H1 (cell line): ENCODE data around the gene ARSK. TPM values are rescaled to one million over a fixed set of nuclear protein-coding genes. Genes with fewer than 3 reads are reported as not detected.

Source experiments
- HDAC6 ChIP-seq: IDR thresholded peaks from one replicate; pipeline ENCODE4 v1.7.1; 2012; ENCODE audit warnings: low read depth, mild to moderate bottlenecking, inconsistent platforms, low read length, moderate library complexity
- KDM5A ChIP-seq: fragments of 200-600 bp; IDR thresholded peaks from 2 replicates; pipeline ENCODE4 v1.7.1; 2012; ENCODE audit warnings: mild to moderate bottlenecking, low read length, inconsistent platforms, mixed read lengths
- polyA plus RNA-seq, 7 experiments: library from polyadenylated mRNA; depleted of rRNA in 3 of 7; stranded (reverse) in 5 of 7; unstranded in 2 of 7; fragments of >200 nt in 5 of 7; fragments of 200-250 nt in 2 of 7; gene quantifications; 1 replicate in 5 of 7; 2 replicates in 1 of 7; 4 replicates in 1 of 7; pipeline versions ENCODE4 v1.2.1 to v1.2.3, GENCODE V29; 2011 to 2013; ENCODE audit warnings: missing spikeins in 2 of 7, mixed read lengths in 2 of 7
- total RNA-seq: library from RNA; stranded (reverse); fragmentation: NEBNext Ultra II Directional; extraction: Animal tissue kit (Norgen Biotek cat#: 25700); gene quantifications from 2 replicates; pipeline ENCODE4 v1.2.1, GENCODE V29; 2021

ARSK gene
- total and polyA plus RNA-seq, 2 of the 8 experiments (the other 6 are each of a cell fraction or from before 2014, with no cell fraction given), result 8.4 to 14.1 TPM

DNA sequence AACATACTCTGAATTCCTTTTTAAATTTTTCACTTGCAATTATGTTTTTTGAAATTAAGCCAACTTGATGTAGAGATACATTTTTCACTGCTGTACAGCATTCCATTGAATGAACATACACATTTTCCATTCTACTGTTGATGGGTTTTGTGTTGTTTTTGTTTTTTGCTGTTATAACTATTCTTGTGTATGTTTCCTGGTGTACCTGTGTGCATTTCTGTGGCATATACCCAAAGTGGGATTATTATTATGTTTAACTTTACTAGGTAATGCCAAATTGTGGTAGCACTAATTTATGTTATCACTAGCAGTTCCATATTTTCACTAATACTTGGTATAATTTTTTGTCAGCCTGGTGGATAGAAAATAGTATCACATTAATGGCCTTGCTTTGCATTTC is 94.4 kb downstream of the ARSK start (continued):
- TF ChIP-seq HDAC6 (no peak), KDM5A (no peak)
- TF ChIP-seq, all 59 proteins: peak for 0
